Stimulated activated CD8-positive, alpha-beta memory T cell treated with anti-CD3 and anti-CD28 coated beads, Interleukin-4, amount 100 ng/mL, for 1 hour (primary cell): ENCODE results near the gene TMEM8B.
"Not testable (repeated sequence)": the region's sequence is repeated elsewhere in the genome, so short reads cannot be mapped to it uniquely, and the experiment has no call there.

Experiments
- DNase-seq, 2 donors: peaks; one replicate each; pipeline ENCODE4 v3.0.0-alpha.2; 2020; ENCODE audit warnings: low read depth in 2 of 2, low spot score in 1 of 2

The TMEM8B gene

DNA sequence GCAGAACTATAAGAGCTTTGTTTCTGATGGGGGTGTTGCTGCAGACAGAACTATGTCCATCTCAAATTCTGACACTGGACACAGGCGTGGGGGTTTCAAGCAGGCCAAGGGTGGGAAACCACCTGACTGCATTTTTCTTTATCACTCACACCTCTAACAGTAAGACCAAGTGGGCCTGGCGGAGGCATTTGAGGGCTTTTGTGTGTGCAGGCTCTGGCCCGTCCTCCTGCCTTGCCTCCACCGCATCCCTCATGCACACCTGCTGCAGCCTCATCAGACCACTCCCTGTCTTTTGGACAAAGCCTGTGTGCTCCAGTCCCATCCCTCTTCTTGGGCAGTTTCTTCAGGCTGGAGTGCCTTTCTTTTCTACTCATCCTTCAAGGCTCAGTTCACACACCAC is 33.3 kb downstream of the TMEM8B start:
- no peak for DNase-seq

DNA sequence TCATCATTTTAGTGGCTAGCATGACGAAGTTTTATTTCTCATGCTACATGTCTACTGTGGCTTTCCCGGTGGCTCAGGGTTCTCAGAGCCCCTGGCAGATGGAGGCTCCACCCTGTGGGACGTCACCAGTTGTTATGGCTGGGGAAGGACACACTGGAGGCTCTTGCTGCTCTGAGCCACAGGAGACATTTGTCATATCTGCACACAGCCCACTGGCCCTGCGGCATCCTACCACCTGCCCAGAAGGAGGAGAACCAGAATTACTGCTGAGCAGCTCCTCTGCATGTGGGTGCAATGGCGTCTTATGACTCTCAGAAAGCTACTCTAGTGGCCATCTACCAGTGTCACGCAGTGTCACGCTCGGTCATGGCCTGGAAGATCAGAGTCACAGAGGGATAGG is 34.6 kb downstream of the TMEM8B start:
- DNase-seq, result no peak

DNA sequence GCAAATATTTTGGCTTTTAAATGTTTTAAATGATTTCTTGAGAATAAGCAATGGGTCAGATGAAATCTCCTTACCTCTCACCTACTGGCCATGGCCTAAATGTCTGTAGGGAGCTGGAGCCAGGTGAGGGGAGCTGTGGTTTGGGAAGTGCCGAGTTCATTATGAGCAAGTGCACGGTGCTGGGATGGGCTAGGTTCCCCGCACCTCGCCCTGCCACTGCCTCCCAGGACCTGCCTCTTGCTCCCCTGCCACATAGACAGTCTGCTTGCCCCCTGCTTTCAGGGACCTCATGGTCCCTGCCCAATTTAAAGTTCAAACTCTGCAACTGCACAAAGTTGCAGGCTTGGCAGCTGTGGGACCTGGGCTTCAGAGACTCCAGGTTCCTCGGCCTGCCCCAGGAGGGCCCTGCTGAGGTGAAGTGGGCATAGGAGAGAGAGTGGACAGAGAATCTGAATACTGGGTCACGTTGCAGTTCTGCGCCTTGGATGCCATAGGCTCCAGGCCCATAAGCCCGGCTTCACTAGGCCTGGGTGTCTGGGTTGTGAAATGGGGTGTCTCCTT is 35.7 kb downstream of the TMEM8B start:
- no peak for DNase-seq

DNA sequence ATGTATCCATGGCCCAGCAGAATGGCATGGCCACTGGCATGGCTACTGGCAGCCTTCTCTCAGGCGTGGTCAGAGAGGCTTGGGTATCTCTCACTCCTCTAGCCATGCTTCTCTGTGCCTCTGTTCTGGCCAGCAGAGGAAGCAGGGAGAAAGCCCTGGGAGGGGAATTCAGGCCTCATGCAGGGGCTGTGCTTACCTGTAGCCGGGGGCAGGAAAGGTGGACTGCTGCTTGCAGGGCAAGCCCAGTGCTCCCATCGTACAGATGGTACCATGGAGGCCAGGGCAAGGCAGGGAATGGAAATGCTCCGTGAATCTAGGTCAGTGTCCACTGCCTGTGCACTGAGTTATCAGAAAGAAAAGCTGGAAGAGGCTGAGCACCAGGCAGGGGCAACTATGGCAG is 38.5 kb downstream of the TMEM8B start:
- DNase-seq, result no peak

DNA sequence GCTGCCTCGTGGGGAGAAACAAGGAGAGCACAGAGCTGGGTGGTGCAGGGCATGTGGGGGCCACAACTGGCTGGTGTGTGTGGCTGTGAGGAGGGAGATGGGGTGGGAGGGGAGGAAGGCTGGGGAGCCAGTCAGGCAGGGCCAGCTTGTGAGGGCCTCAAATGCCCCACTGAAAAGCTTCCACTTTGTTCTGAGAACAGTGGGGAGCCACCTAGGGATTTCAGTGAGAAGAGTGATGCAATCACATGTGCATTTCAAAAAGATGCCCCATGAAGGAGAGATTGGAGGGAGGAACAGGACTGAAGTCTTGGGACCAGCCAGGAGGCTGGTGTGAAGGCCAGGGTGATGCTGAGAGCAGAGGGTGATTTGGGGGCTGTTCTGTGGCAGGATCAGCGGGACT is 39.9 kb downstream of the TMEM8B start:
- DNase-seq, result no peak

DNA sequence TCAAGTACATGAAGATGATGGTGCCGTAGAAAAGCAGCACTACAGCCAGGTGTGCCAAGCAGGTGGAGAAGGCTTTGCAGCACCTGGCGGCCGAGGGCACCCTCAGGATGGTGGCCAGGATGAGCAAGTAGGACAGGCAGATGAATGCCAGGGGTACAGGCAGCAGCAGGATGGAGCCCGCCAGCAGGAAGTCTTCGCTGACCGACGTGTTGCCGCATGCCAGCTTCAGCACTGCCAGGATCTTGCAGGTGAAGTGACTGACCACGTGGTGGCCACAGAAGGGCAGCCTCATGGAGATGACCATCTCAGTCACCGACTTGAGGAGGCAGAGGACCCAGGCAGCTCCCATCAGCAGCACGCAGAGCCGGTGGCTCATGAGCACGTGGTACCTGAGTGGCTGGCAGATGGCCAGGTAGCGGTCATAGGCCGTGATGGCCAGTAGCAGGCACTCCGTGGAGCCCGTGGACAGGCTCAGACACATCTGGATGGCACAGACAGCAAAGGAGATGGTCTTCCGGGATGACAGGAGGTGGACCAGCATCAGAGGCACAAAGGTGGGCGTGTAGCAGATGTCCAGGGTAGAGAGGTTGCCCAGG is 40.7 kb downstream of the TMEM8B start:
- no peak for DNase-seq

DNA sequence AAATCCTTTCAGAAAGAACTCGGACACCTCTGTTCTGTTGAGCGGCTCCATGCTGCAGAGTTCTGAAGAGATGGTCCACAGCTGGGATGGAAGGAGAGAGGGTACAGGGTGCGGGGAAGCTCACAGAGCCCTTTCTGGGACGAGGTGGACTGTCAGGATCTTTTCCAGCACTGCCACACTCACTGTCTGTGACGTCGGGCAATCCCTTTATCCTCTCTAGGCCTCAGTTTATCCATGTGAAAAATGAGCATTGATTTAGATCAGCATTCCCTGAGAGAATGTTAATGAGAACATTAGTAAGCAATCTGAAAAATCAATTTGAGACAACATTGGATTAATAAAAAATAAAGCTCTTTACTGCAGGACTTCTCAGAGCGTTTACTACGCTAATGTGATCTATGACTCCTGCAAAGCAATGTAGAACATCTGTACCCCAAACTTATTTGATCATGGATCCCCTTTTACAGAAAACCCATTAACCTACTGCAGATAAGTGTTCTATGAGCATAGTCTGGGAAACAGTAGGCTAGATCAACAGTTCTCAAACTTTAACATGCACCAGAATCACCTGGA is 41.4 kb downstream of the TMEM8B start, which contains the start of gene OR13J1:
TSS of gene OR13J1 (minus strand) at position 51 of the 573 bp plus-strand sequence. CDS start at position 51, 0 bp downstream.
- DNase-seq, result no peak

DNA sequence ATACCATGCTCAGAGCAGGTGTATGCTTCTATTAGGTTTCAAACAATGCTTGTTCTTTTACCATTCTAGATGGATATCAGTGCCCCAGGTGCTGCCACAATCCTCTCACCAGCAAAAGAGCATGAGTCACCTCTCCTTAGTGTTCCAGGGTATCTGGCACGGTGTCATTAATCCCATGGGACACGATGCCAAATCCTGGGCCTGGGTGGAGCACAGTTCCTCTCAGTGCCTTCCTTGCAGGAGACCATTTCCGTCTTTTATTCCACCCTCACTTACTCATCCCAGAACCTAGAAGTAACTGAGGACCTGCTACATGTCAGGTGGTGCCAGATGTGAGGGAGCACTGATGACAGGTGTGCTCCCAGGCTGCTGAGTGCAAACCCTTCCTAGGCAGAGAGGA is 42.5 kb downstream of the TMEM8B start:
- DNase-seq, result no peak

DNA sequence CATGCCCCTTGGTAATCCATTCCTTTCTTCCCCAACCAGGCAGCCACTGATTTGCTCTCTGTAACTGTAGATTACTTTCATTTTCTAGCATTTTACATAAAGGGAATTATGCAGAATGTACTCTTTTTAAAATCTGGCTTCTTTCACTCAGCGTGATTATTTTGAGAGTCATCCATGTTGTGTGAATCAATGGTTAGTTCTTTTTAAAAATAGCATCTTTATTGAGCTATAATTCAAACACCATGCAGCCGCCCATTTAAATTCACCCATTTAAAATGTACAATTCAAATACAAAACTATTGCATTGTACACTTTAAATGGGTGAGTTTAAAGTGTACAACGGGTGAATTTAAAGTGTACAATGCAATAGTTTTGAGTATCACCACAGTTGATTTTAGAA is 43.5 kb downstream of the TMEM8B start:
- no peak for DNase-seq

DNA sequence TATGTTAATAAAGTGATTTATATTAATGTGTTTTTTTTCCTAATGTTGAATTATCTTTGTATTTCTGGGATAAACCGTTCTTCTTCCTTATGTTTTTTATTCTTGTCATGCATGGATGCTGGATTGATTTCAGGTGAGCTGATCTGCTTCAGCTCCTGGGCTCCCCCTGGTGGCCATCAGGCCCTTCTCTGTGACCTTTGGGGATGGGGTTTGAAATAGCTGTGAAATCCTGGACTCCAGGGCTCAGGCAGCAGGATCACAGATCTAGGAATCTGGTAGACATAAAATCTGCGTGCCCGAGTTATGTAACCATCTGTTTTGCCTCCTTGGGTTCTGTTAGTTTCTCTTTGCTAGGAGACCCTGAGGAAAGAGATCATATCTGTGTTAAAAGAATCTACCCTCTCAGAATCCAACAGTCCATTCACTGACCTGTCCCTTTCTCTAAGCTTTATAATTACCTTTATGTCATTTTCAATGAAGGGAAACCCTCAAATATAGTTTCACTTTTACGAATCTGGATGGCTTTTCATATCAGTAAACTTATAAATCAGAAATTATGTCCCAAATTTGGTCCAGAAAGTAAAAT is 53.3 kb downstream of the TMEM8B start:
- DNase-seq, result peak; percentile 60 to 65

DNA sequence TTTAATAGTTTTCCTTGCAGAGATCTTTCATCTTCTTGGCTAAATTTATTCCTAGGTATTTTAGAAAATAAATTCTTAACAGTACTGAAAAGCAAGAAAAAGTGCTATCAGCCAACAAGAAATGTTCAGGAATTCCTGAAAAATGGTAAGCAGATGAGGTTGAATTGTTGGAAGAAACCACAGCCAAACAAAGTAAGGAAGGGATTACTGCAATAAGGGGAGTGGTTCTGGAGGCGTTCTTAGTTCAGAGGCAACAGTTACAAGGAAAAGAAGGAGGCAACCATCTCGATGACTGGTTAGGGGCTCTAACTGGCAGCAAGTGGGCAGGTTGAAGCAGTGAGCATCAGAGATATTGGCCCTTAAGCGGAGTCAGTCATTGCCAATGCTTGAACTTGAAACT is 54.0 kb downstream of the TMEM8B start:
- DNase-seq, result no peak

DNA sequence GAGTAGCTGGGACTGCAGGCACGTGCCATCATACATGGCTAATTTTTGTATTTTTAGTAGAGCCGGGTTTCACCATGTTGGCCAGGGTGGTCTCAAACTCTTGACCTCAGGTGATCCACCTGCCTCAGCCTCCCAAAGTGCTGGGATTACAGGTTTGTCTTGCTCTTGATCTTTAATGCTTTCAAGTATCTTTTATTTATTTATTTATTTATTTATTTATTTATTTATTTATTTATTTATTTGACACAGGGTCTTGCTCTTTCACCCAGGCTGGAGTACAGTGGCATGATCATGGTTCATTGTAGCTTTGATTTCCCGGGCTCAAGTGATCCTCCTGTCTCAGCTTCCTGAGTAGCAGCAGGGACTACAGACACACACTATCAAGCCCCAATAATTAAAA is 55.9 kb downstream of the TMEM8B start:
- DNase-seq, result not testable (repeated sequence)

DNA sequence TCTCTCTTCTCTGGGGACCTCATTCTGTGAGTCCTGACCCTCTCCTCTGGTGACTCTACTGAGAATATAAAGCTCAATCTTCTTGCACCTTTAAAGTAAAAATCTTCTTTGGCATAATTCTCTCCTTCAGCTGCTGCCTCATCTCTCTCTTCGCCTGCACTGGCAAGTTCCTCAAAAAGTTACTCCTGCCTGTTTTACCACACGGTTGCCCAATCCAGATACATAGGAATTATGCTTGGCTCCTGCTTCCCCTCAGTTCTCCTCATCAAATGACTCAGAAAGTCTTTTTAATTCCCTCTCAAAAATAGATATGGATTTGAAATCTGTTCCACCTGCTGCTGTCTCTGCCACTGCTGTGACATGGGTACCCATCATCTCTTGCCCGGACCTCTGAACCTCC is 62.6 kb downstream of the TMEM8B start:
- DNase-seq, result no peak

DNA sequence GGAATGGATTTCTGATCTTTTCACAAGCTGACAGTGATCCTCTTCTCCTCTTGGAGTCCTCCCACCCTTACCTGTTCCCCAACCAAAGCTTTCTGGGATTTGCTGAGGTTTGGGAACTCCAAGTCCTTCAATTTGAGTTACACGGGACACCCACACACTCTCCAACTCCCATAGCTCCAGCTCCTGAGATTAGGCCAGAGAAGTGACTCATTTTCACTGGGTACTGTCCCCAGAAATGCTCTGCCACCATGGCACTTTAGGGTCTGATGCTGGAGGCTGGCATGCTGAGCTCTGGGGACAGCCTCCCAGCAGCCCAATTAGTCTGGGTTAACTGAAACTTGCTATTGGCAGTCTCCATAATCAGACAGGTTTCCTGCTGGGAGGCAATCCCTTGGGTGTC is 63.0 kb downstream of the TMEM8B start:
- DNase-seq, result no peak

DNA sequence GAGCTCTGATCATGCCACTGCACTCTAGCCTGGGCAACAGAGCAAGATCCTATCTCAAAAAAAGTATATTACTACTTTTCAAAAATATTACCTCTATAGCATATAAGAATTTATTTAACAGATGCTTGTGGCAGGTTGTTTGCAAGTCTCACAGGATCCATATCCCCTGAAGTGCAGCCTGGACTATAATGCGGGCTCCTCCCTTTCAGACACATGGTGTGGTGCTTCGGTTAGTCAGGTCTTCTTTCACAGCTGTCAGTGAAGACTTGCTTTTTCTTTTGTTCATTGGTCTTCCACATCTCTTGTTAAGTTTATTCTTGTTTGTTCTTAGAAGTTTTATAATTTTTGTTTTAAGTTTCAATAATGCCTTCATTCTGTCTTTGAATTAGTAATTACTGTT is 67.5 kb downstream of the TMEM8B start:
- DNase-seq, result no peak

DNA sequence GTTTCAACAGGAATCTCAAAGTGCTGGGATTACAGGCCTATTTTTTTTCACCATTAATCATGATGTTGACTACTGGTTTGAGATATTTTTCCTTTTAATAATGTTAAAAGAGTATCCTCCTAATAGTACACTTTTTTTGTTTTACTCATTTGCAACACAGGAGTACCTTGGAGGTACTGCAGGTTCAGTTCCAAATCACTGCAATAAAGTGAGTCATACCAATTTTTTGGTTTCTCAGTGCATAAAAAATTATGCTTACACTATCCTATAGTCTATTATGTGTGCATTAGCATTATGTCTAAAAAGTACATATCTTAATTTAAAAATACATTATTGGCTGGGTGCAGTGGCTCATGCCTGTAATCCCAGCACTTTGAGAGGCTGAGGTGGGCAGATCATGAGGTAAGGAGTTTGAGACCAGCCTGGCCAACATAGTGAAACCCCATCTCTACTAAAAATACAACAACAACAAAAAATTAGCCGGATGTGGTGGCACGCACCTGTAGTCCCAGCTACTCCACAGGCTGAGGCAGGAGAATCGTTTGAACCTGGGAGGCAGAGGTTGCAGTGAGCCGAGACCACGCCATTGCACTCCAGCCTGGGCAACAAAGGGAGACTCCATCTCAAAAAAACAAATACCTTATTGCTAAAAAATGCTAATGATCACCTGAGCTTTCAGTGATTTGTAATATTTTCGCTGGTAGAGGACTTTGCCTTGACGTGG is 68.5 kb downstream of the TMEM8B start:
- not testable (repeated sequence) for DNase-seq

DNA sequence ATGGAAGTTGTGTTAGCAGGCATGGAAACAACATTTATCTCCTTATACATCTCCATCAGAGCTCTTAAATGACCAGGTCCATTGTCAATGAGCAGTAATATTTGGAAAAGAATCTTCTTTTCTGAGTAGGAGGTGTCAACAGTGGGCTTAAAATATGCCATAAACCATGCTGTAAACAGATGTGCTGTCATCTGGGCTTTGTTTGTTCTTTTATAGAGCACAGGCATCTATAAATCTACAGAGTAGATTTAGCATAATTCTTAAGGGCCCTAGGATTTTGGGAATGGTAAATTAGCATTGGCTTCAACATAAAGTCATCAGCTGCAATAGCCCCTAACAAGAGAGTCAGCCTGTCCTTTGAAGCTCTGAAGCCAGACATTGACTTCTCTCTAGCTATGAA is 69.3 kb downstream of the TMEM8B start:
- DNase-seq, result no peak

DNA sequence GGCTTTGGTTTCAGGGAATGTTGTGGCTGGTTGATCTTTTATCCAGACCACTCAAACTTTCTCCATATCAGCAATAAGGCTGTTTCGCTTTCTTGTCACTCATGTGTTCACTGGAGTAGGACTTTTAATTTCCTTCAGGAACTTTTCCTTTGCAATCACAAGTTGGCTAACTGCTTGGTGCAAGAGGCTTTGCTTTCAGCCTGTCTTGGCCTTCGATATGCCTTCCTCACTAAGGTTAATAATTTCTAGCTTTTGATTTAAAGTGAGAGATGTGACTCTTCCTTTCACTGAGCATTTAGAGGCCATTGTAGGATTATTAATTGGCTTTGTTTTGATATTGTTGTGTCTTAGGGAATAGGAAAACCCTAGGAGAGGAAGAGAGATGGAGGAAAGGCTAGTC is 70.0 kb downstream of the TMEM8B start:
- no peak for DNase-seq

DNA sequence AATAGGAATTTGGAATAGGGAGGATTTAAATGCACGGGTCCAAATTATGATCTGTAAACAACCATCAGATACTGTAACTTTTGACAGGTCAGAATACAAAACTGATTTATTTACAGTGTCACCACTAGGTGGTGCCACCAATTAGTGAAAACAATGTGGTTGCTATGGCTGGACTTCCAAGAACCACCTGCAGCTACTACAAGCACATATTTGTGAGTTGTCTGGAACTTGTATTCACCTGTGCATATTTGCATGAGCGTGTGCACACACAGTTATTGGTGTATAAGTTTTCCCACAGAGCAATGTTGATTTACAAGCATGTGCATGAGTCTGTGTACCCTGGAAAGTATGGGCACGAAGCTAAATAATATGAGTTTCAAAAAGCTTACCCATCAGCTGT is 74.0 kb downstream of the TMEM8B start:
- DNase-seq, result no peak

DNA sequence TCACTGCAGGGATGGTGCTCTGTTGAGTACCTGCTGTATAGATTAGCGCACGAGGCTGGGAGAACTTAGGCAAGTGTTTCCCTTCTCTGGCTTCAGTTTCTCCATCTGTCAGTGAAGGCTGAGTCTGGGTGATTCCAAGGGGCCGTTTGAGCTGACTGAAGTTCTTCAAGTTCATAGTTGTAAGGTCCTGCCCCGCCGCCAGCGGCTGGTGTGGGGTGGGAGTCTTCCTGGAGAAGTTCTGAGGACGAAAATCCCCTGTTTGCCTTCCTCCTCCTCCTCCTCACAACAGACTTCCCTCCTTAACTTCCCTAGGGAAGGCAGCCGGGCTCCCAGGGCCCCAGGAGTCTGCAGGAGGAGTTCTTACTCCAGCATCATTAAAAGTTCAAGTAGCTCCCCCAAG is 75.3 kb downstream of the TMEM8B start:
- DNase-seq, result no peak

DNA sequence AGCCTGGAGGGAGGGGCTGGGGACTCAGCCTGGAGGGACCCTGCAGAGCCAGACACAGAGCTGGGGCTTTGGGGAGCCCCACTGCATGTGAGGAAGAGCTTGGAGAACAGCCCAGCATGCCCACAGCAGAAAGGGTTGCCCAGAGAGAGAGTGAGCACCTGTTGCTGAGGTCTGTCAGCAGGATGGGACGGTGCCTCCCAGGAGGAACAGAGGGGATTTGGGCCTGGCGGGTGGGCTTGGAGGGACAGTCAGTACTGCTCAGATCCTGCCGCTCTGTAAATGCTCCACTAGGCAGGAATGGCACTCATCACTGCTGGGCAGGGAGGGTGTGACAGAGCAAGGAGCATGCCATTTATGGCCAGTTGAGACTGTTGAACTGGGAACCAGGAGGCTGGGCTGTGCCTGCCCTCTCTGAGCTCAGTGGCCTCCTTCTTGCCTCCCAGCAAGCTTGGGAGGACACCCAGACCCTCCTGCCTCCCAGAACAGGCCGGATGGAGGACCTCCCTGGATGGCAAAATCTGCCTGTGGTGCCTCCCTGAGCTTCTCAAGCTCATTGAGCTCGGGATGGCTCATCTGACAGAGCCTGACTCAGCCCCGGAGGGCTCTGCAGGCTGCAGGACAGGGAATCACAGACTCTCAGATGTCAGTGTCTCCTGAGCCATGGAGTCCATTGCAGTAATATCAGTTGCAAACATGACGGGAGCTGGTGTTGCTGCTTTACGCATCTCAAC is 76.2 kb downstream of the TMEM8B start:
- DNase-seq, result no peak
